Activated CD4-positive, alpha-beta T cell treated with anti-CD3 and anti-CD28 coated beads for 48 hours (primary cell): ENCODE measurements around the gene INPP4B.

Experiments used
- DNase-seq: peaks from one replicate; pipeline ENCODE4 v3.0.0-alpha.2; 2020

The INPP4B gene

DNA sequence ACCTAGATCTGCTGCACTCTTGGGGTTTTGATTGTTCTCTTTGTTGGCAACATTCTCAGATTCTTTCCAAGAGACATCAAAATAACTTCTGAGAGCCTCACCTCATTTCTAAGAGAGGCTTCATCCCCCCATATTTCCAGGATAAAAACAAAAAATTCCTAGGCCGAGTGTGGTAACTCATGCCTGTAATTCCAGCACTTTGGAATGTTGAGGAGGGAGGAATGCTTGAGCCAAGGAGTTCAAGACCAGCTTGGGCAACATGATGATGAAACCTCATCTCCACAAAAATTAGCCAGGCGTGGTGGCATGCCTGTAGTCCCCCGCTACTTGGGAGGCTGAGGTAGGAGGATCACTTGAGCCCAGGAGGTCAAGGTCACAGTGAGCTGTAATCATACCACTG is 477.0 kb downstream of the INPP4B start:
- no peak for DNase-seq

DNA sequence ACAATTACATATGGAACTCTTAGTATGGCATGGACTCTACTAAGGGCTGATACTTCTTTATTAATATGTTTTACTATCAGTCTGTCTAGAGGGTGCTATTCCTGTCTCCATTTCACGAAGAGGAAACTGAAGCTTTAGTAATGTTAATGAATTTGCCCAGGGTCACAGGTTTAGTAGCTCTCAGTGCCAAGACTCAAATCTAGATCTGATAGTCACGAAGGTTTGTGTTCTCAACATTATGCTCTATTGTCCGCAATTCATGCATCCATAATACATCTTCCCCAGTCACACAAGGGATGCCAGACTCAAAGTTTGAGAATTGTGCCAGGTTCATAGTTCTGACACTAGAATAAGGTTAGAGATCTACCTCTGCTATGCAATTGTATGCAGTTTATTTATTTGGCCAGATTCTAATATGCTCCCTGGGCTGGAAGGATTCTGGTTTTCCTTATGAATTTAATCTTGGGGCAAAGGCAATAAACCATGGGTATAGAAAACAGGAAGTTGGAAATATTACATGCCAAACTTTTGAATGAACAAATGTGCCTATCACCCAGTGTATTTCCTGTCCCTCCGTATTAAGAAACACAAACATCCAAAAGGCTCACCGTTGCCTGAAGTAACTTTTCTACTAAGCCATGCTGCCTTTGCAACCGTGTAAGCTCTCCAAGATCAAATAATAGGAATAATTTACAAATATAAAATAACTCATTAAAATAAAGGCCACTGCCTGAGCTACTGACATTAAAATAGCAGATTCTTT is 478.5 kb downstream of the INPP4B start:
- DNase-seq = no peak

DNA sequence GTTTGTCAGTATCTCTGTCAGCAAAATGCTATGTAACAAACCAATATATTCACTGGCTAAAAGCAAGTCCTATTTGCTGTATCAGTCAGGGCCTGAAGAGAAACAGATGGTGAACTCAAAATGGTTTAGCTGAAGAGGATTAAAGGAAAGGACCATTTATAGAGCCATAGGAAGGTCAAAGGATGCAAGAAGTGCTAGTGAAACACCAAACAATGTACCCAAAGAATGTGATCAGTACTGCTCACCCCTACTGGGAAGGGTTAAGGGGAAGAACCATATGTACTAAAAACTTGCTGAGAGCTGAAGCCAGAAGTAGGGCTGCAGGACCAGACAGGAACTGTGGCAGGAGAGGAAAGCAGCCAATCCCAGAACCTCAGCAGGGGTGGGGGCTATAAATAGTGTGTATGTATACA is 479.3 kb downstream of the INPP4B start:
- no peak for DNase-seq

DNA sequence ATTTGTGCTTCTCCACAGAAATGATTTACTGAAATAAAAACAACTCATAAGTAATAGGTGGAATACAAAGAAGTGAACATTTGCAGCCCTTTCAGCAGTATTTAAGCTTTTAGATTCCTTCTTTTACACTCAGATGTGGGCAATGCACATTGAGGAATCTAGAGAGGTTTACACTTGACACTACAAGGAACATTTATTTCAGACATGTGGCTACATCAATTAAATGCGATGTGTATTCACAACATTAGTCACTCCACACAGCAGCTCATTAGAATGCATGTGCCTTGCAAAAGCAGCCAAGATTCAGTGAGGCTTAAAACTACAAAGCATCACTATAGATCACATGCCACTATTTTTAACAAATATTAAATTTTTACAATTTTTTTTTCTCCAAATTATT is 480.7 kb downstream of the INPP4B start:
- DNase-seq = no peak

DNA sequence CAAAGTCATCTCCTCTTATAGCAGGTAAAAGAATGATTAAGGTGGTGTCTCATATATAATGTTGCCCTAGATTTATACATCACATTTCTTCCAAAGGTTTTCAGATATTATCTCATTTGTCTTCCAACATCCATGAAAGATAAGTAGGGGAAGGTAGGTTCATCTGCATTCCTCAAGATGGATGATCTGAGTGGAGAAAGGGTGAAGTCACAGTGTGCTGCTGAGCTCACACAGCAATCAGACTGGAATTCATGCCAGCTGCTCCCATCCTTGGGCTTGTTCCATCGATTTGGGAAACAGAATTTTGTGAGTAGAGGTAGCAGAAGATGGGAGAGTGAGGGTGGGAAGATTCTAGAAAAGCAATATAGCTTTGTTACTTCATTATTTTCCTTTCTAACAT is 482.4 kb downstream of the INPP4B start:
- no peak for DNase-seq

DNA sequence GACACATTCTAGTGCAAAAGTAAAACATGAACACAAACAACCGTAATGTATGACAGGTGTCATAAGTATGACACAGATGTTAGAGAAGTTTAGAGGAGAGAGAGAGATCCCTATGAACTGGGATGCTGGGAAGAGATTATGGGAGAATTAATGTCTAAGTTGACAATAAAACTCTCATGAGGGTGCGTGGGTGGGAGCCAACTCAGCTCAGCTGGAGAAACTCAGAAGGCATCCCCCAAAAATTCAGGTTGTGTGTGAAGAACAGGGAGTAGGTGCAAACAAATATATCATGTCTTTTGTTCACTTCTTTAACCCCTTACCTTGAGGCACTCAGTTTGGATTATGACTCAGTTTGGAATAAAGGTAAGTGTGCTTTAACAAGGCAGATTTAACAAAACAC is 484.1 kb downstream of the INPP4B start:
- no peak for DNase-seq

DNA sequence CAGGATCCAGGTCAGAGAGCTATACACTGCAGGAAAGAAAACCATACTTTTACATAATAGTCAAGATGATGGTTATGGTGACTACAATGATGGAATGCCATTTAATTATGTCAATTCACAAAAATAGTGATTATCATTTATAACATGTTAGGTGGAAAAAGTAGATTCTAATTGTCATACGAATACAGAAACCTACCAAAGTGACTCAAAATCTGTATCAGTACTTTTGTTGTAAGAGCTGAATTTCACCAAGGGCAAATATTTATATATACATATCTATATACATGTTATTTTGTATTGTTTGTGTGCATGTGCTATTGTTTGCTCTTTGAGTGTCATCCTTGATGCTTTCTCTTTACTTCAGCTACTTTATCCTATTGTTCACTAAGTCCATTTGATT is 485.4 kb downstream of the INPP4B start:
- DNase-seq = no peak

- DNase-seq = no peak
Observed at GRCh38 chr4:142358656-142359055, 487.4 kb downstream of the INPP4B start.

- no peak for DNase-seq
Observed at GRCh38 chr4:142356801-142357200, 489.3 kb downstream of the INPP4B start.

DNA sequence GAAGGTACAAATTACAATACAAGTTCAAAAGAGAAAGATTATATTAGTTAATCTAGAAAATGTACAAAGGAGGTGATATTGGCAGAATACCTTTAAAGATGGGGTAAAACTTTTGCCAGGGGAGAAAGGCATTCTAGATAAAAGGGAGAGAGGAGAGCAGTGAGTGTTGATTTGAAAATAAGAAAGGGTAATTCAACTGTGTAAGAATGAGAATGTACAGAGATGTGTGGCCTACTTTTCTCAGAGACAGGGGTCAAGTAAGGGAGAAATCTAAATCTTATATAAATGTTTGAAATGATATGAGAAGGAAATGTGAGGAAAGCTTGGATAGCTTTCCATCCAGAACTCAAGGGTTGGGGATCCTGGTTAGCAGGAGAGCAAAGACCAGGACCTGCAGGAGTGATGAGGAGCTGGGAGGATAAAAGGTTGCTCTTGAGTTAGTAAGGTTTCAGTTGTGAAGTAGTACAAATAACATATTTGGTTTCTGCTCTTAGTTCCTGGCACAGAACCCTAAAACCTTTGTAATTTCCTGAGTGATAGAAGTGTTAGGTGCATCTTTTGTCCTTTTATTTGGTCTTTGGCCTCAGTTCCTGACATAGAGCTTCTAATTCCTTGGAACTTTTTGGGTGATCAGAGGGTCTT is 489.9 kb downstream of the INPP4B start:
- no peak for DNase-seq

DNA sequence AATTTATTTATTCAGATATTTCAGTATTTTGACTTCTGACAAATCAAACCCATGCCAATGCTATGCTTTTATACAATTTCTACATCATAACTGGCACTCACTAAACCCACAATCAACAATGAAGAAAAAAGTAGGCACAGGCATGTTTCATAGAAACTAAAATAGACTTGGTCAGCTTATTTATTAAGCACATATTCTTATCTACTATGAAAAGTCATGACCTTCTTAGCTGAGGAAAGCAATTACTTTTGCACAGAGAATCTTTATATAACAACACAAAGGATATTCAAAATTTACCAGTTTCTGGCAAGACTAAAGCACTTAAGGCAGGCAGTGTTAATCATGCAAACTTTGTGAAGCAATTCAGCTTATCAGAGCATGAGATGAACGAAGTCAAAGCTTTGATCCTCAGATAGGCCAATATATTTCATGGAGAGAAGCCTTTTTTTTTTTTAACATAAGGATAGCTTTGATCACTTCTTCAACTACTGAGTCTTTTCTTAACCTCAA is 490.6 kb downstream of the INPP4B start:
- DNase-seq = no peak

DNA sequence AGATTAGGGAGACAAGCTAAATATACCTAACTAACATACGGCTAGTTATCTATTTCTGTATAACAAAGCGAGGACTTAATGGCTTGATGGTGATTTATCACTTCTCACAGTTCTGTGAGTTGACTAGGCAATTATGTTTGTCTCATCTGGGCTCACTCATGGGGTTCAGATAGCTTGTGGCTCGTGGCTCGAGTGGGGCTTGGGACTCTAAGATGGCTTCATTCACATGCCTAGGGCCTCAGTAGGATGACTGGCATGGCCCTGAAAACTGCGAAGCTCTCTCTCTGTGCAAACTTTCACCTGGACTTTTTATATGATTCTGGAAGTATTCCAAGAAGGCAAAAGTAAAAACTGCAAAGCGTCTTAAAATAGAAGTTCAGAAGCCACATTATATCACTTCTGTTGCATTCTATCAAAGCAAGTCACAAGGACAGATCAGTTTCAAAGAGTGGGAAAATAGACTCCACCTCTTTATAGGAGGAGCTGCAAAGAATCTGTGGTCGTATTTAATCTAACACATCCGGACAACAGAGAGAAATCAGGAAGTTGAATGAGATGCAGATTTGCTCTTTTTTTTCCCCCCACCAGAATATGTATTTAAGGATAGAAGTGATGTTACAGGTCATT is 491.2 kb downstream of the INPP4B start:
- DNase-seq = no peak

DNA sequence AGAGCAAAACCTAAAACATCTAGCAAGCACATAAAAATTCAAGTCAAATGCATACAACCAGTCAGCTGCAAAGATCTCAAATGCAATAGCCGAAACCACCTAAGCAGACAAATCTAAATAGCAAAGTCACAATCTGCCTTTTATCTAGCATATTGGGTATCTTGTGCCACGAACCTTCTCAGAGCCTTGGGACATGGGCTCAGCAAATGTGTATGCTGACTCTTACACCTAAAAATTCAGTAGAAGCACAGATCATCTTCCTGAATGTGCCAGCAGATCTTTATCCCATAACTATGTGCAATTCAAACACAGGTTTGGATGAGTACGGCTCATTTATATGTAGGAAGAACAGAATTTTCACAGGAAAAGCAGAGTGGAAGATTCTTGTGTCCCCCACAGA is 492.1 kb downstream of the INPP4B start:
- no peak for DNase-seq

DNA sequence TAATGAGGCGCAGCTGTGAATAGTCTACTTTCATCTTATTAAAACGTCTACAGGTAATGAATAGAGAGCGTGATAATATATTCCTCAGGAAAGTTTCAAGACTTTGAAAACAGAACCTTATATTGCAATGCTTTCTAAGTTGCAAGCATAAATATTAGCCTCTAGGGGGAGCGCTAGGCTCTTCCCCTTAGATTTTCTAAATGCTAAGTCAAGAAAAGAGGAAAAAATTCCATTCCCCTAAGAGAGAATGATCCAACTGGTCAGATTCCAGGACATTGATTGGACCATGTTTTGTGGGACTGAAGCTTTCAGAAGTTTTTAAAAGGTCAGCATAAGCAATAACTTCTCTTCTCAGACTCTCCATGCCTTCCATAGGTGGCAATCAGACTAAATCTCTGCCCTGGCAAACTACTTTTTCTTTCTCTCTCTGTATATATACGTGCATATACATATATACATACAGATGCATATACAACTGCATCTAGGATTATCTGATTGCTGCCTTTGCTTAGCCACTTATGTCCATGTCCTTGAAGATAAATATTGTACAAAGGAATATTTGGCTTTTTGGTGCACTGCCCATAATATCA is 492.9 kb downstream of the INPP4B start:
- DNase-seq = no peak

GRCh38 chr4:142352712-142353111 is 493.4 kb downstream of the INPP4B start:
- DNase-seq = no peak

DNA sequence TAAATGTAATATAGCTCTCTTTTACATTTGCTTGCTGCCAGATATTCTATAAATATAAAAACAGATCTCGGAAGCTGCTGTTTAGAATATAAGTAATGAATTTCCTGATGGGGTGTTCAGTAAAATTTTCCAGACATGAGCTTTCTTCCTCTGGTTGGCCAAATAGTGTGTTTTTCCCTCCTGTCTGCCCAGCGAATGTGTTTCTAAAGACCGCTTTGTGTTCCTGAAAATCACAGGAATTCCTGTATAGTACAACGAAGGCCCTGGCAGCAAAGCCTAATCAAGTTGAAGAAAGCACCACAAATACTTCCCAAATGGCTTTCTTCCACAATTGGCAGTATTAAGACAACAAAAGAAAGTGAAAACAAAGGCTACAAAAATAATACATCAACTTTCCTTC is 494.1 kb downstream of the INPP4B start:
- DNase-seq = no peak

DNA sequence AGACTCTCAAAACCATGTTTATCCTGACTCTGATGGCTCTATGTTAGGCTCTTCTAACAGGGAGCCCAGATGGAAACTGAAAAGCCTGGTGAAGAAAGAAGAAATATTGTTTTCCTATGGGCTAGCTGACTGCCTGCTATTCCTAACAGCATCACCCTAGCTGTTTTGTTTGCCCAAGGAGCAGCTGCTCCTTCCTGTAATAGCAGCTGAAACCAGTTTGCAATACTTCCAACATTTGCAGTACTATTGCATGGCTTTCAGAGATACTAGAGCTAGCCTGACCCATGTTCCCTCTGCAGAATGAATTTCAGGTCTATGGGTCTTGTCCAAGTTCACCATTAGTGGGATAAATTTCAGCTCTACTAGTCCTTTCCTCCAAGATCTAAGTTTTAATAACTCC is 495.2 kb downstream of the INPP4B start:
- DNase-seq = no peak

- no peak for DNase-seq
Observed at GRCh38 chr4:142348613-142349021, 497.5 kb downstream of the INPP4B start.

GRCh38 chr4:142347241-142347640 is 498.9 kb downstream of the INPP4B start:
- DNase-seq = no peak

- DNase-seq = no peak
Observed at GRCh38 chr4:142345924-142346323, 500.2 kb downstream of the INPP4B start.

DNA sequence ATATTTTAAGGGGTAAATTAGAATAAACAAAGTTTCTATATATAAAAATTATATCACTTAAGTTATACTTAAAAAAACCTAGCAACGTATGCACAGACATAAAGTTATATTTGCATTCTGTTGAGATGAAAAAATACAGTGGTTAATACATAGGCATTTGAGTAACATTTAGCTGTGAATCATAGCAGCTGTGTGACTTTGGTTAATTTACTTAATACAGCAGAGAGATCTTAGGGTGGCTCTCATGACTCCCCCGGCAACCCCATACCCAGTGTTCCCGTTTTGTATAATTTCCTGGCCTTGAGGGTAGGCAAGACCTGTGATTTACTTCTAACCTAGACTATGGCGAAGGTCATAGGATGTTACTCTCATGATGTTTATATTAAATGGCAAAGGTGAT is 504.8 kb downstream of the INPP4B start:
- DNase-seq = no peak

- DNase-seq = no peak
Observed at GRCh38 chr4:142339053-142339452, 507.0 kb downstream of the INPP4B start.

GRCh38 chr4:142336251-142336934 is 509.7 kb downstream of the INPP4B start:
- no peak for DNase-seq
